ENCODE measurements around the gene SLC35F4.

SLC35F4 gene

DNA sequence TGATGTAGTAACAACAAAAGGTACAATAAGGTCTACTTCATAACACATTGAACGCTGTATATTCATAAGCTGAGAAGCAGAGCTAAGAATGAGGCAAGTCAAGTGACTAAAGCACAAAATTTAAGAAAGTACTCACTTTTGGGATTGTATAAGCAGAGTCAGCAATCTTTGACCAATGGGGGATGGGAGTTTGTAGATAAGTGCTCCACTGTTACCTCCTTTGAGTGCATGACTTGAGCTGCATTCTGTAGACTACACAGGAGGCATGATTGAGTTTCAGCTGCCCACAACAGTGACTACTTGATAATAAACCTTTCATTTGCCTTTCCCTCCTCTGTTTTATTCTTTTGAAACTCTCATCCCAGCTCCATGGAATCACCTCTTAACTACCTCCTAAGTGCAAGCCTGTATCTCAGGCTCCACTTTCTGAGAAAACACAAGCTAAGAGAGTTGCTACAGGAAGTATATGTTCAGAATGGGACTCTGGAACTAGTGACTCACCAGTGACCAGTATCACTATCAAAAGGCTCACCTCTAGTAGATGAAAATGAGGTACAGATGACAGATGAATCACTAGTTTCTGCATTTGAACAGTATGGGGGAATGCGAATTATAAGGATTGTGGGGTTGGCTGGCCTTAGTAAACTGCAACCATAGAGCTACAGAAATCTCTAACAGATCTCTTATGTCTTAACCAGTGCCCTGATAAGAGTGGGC lies 49.2 kb downstream of the SLC35F4 start:
- Histone ChIP-seq H2AFZ (no peak overlapping the region), H3K36me3 (ENCODE audit: control insufficient read depth, insufficient read depth, low read length) (no peaks in the 10 kb centered on the region), H3K27ac (no peak overlapping the region), H3K79me2 (no peaks in the 10 kb centered on the region), H3K9ac (no peak overlapping the region), H3K27me3 (ENCODE audit: control insufficient read depth, insufficient read depth, low read length) (no peaks in the 10 kb centered on the region), H3K4me2 (ENCODE audit: low read length) (no peak overlapping the region), H3K4me1 (no peaks in the 10 kb centered on the region), H3K4me3 (ENCODE audit: low read depth, low read length) (no peak overlapping the region), H3K9me3 (ENCODE audit: control insufficient read depth, low read length) (no peaks in the 10 kb centered on the region)
- TF ChIP-seq, protein P1, sequence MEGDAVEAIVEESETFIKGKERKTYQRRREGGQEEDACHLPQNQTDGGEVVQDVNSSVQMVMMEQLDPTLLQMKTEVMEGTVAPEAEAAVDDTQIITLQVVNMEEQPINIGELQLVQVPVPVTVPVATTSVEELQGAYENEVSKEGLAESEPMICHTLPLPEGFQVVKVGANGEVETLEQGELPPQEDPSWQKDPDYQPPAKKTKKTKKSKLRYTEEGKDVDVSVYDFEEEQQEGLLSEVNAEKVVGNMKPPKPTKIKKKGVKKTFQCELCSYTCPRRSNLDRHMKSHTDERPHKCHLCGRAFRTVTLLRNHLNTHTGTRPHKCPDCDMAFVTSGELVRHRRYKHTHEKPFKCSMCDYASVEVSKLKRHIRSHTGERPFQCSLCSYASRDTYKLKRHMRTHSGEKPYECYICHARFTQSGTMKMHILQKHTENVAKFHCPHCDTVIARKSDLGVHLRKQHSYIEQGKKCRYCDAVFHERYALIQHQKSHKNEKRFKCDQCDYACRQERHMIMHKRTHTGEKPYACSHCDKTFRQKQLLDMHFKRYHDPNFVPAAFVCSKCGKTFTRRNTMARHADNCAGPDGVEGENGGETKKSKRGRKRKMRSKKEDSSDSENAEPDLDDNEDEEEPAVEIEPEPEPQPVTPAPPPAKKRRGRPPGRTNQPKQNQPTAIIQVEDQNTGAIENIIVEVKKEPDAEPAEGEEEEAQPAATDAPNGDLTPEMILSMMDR (IDR thresholded peaks at IDR 0.05): no peak

DNA sequence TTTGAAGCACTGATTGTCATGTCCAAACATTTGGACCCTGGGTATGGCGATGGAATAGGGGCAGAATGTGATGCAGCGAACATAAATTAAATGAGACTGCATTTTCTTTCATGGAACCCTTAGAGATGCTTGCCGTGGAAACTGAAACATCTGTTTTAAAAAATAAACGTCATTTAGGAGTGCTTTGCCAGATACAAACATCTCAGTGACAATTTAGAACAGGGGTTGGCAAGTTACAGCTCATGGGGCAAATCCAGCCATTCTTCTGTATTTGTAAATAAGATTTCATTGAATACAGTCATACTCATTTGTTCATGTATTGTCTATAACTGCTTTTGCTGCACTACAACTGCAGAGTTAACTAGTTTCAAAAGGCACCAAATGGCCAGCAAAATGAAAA lies 51.2 kb downstream of the SLC35F4 start:
- H3K27ac ChIP-seq: no peak overlapping the region
- H2AFZ ChIP-seq: no peak overlapping the region
- no peaks in the 10 kb centered on the region for H3K27me3 ChIP-seq (ENCODE audit: control insufficient read depth, insufficient read depth, low read length)
- no peak overlapping the region for H3K9ac ChIP-seq
- H3K4me2 ChIP-seq (ENCODE audit: low read length): no peak overlapping the region
- no peaks in the 10 kb centered on the region for H3K79me2 ChIP-seq
- TF ChIP-seq, protein P1 (IDR thresholded peaks at IDR 0.05): no peak
- no peak overlapping the region for H3K4me3 ChIP-seq (ENCODE audit: low read depth, low read length)
- no peaks in the 10 kb centered on the region for H3K9me3 ChIP-seq (ENCODE audit: control insufficient read depth, low read length)
- no peaks in the 10 kb centered on the region for H3K36me3 ChIP-seq (ENCODE audit: control insufficient read depth, insufficient read depth, low read length)
- no peaks in the 10 kb centered on the region for H3K4me1 ChIP-seq

DNA sequence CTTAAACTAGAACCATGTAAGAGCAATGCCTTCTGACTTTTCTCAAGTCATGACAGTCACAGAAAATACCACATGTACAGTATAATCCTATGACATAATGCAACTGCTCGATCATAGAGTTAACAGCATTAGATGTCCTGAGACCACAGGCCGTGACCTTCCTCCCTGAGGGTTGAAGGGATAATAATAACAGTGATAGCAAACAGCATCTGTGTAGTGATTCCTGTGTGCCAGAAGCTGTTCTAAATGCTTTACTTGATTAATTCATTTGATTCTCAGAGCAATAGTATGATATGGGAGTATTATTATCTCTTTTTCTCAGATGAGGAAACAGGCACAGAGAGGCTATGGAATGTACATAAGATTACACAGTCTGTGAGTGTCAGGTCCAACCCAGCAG lies 53.2 kb downstream of the SLC35F4 start:
- Histone ChIP-seq H2AFZ (no peak overlapping the region), H3K9me3 (ENCODE audit: control insufficient read depth, low read length) (no peaks in the 10 kb centered on the region)

DNA sequence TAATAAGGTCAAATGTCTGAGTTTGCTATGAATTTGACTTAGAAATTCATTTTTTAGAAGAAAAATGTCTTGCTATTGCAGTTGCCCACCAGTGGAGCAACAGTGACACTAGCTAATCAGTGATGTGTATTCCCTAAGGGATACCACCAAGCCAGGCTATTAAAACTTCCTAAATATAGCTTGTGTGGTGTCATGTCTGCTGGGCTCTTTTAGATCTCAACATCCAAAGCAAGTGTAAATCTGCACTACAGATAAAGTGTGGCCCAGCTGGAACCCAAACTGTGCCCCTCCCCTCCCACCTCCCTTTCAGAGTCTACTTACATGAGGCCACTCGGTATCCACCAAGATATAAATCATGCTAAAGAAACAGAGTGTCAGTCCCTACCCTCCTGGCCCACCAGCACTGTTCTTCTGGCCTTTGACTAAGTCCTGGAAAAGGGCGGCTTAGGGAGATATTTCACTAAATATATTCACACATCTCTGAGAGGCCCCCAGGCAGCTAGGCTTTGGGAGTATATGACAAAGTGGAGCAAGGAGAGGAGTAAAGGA lies 53.8 kb downstream of the SLC35F4 start:
- TF ChIP-seq, protein P1 (IDR thresholded peaks at IDR 0.05): no peak
- no peaks in the 10 kb centered on the region for H3K36me3 ChIP-seq (ENCODE audit: control insufficient read depth, insufficient read depth, low read length)
- H2AFZ ChIP-seq: no peak overlapping the region
- H3K9me3 ChIP-seq (ENCODE audit: control insufficient read depth, low read length): no peaks in the 10 kb centered on the region
- H3K79me2 ChIP-seq: no peaks in the 10 kb centered on the region
- H3K4me3 ChIP-seq (ENCODE audit: low read depth, low read length): no peak overlapping the region
- no peak overlapping the region for H3K4me2 ChIP-seq (ENCODE audit: low read length)
- no peaks in the 10 kb centered on the region for H3K4me1 ChIP-seq
- no peak overlapping the region for H3K9ac ChIP-seq
- no peaks in the 10 kb centered on the region for H3K27me3 ChIP-seq (ENCODE audit: control insufficient read depth, insufficient read depth, low read length)
- no peak overlapping the region for H3K27ac ChIP-seq

More for the DNA sequence above, 53.2 kb downstream of the SLC35F4 start:
- Histone ChIP-seq H3K79me2 (no peaks in the 10 kb centered on the region), H3K27me3 (ENCODE audit: control insufficient read depth, insufficient read depth, low read length) (no peaks in the 10 kb centered on the region), H3K4me3 (ENCODE audit: low read depth, low read length) (no peak overlapping the region), H3K36me3 (ENCODE audit: control insufficient read depth, insufficient read depth, low read length) (no peaks in the 10 kb centered on the region), H3K27ac (no peak overlapping the region), H3K9ac (no peak overlapping the region), H3K4me1 (no peaks in the 10 kb centered on the region), H3K4me2 (ENCODE audit: low read length) (no peak overlapping the region)
- TF ChIP-seq, protein P1 (IDR thresholded peaks at IDR 0.05): no peak

DNA sequence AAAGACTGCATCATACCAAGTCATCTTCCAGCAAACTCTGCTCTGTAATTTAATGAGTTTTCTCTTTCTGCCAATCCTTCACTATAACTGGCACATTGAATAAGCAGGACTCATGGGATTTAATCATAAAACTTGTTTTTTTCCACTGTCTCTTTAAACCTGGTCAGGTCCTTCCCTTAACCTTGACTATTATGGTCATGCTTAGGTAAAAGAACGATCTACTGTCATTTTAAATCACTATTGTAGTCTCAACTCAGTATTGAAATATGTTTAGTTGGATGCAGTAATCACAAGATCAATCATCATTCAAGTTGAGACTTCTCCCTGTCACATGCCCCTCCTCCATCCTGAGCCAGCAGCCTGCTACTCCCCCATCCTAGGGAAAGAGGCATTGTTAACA lies 56.1 kb downstream of the SLC35F4 start:
- Histone ChIP-seq H3K9ac (no peak overlapping the region), H3K79me2 (no peaks in the 10 kb centered on the region), H3K27me3 (ENCODE audit: control insufficient read depth, insufficient read depth, low read length) (no peaks in the 10 kb centered on the region), H2AFZ (no peak overlapping the region), H3K36me3 (ENCODE audit: control insufficient read depth, insufficient read depth, low read length) (no peaks in the 10 kb centered on the region), H3K27ac (no peak overlapping the region), H3K4me2 (ENCODE audit: low read length) (no peak overlapping the region), H3K9me3 (ENCODE audit: control insufficient read depth, low read length) (no peaks in the 10 kb centered on the region), H3K4me3 (ENCODE audit: low read depth, low read length) (no peak overlapping the region), H3K4me1 (no peaks in the 10 kb centered on the region)
- TF ChIP-seq, protein P1 (IDR thresholded peaks at IDR 0.05): no peak

Measured in parathyroid adenoma (tissue), 2 donors.